Activated naive CD8-positive, alpha-beta T cell treated with anti-CD3 and anti-CD28 coated beads, Interleukin-2, amount 50 U/mL, for 16 hours (primary cell): ENCODE data around the gene PAX8.
A peak's percentile ranks its signal among the peaks of the same experiment; 100 is the strongest.

Experiments used
- DNase-seq: peaks from one replicate; pipeline ENCODE4 v3.0.0-alpha.2; 2020; ENCODE audit warnings: low read depth, low spot score

The PAX8 gene

GRCh38 chr2:113266431-113266830, 12.3 kb downstream of the PAX8 start:
- DNase-seq, result no peak

DNA sequence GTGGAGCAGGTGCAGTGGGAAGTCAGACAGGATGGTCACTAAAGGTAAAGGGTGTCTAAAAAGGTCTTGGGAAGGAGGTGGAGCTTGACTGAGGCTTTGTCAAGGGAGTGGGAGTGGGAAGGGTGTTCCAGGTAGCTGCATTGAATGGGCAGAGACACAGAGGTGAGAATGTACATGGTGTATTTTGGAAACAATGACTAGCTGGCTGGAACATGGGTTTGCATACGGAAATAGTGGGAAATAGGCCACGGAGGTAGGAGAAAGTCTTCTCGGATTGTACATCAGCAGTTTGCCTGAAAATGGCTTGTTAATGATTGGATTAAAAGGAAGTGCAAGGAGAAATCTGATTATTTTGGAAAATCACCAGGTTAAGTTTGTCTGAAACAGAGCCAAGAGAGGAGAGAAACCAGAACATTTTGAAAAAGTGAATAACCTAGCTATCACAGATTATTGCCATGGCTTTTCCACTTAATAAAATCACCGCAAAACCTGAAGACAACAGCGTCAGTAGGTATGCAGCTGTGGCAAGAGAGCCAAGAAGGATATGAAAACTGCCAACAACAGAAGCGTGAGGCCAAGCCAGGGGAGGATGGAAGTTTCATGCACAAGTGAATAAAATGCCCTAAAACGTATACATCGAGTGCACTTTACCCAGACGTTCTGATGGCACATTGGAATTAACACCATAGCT, 13.9 kb downstream of the PAX8 start:
- DNase-seq, result no peak

DNA sequence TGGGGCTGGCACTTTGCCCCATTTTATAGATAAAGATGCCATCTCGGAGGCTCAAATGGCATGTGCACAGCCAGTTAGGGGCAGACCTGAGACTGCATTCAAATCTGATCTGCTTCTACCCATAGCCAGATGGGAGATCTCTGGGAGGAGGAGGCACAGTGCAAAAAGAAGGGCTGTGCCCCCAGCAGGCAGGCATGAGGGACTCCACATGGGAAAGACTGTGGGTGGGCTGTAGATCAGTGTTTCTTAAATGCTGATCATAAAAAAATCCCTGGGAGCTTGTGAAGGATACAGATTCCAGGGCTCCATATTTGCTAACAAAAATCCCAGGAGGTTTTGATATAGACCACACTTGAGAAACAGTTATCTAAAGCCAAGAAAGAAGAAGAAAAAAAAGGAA, 15.2 kb downstream of the PAX8 start:
- no peak for DNase-seq

DNA sequence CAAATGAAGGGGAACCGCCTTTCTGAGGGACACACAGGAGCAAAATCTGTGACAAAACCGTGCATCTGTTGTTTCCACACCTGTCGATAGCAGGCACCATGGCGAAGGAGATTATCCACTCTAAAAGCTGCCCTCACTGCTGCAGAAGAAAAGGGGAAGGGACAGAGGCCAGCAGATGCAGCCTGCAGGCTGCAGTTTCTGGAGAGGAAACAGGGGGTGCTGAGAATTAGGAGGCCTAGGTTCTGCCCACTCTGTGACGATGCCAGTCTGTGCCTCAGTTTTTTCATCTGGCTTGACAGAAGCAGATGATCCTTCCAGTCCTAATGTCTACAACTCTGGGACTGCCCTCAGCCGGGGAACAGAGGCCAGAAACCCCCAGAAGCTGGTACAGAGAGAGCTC, 17.7 kb downstream of the PAX8 start:
- DNase-seq, result no peak

- no peak for DNase-seq
Measured at GRCh38 chr2:113258471-113259147, 20.1 kb downstream of the PAX8 start.

DNA sequence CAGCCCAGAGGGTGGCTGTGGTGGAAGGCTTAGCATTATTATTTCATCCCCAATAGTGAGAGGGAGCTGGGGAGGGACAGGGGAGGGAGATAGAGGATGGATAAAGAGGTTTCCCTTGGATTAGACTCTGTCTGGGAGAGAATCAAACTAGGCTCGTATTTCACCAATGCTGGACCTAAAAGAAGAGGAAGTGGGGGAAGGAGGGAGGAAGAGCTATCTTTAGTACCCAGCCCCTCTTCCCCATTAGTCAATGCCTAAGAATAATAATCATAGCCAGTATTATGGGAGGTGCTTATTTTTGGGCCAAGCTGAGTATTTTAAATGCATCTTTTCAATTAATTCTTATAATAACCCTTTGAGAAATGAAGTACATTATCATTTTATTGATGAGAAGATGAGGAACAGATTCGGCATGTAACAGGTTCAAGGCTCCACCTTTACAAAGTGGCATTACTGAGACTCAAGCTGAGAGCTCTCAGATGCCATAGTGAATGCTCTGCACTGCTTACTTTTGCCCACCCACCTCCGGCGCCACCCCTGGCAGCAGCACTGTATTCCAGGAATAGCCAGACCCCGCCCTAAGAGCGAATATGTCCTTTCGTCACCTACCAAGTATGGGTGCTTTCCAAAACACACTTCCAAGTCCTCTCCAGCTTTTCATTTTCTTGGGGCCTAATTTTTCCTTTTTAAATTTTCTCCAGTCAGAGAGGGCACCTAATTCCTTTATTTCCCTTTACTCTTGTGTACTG, 21.0 kb downstream of the PAX8 start:
- DNase-seq, result no peak

DNA sequence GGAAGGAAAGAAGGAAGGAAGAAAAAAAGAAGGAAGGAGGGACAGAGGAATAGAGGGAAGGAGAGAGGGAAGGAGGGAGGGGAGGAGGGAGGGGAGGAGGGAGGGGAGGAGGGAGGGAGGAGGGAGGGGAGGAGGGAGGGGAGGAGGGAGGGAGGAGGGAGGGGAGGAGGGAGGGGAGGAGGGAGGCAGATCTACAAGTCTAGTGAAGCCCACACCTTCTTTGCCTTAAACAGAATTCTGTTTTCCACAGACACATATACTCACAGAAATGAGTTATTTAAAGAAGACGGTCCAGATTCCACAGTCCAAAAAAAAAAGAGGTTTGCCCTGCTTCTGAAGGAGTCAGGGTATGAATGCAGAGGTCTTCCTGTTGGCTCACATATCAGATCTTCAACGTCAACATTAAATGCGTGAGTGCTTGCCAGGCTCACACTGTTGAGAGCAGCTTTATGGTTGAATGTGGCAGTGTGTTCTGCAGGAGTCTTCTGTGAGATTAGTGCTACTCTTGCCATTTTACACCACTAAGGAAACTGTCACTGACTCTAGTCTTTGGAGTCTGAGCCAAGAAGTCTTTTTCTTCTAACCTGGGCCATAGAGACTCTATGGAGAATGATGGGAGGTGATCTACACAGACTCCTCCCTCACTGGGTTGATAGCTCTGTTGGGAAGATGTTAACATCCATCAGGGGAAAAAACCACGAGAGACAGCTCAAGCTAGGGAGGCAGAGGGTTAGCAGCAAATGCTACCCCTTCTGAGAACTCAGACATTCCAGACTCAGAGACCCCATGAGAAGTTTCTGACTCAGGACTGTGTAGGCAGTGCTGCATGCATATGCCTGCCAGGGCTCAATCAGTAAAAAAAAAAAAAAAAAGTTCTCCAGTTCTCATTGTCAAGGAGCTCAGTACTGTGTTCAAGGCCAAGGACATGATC, 23.3 kb downstream of the PAX8 start:
- no peak for DNase-seq

GRCh38 chr2:113253453-113253852, 25.3 kb downstream of the PAX8 start:
- no peak for DNase-seq

GRCh38 chr2:113252047-113252590, 26.6 kb downstream of the PAX8 start:
- no peak for DNase-seq

- DNase-seq, result no peak
Measured at GRCh38 chr2:113251118-113251517, 27.6 kb downstream of the PAX8 start.

DNA sequence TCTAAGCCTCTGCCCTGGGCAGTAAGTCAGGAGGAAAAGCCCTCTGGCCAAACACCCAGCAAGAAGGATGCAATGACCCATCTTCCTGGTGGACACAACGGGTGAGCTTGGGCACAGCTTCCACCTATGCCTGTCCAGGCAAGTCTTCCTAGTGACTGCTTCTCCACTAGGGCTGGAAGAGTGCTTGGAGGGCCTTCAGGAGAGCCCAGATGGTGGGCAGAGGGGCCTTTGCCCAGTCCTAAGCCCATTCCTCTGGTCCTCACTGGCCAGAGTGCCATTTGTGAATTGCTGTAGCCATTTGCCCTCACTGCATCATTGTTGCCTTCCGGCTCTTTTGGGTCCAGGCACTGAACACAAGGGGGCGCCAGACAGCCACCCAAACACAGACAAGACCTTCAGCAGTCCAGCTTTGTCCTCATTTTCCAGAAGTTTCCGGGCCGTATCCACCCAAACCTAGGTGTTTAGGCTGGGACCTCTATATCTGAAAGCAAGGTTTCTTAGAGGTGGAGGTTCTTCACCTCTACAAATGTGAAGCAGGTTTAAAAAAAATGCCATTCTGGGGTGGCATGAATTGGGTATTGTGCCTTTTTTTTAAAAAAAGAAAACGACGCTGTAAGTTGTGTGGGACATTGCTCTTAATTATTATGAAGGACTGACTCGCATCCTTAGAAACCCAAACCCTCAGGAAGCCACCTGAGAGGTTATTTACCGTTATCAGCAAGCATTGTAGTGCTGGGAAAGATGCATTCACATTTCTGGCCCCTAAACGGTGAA, 29.5 kb downstream of the PAX8 start:
- peak; percentile 58 for DNase-seq

DNA sequence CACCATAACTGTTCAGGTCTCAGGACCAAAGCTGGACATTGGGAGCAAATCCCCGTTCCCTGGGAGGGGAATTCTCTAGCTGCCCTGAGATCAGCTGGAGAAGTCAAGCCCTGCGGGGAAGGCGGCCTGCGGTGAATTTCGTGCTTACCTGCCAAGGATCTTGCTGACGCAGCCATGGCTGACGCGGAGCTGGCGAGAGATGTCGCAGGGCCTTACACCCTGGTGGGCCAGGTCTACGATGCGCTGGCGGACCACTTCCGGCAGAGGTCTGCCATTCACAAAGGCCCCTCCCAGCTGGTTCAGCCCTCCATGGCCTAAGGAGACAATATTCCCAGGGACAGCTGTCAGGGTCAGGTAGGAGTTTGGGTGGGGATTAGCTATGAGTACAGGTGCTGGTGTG, 32.1 kb downstream of the PAX8 start:
- no peak for DNase-seq

GRCh38 chr2:113245276-113245711, 33.4 kb downstream of the PAX8 start:
- no peak for DNase-seq

DNA sequence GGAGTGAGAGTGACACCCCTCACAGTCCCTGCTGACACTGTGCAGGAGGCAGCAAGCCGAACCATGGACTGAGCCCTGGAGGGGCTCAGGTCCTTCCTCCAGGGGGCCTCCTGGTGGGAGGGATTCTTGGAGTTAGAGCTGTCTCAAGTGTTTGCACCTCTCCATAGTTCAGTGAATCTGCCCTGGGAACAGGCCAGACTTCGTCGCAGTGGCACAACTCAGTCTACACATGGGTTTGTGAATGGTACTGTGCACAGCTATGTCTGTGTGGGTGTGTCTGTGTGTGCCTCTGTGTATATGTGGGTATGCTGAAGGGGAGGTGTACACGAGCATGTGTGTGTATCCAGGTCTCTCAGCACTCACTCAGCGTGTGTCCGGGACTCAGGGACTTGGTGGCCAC, 36.4 kb downstream of the PAX8 start:
- no peak for DNase-seq

DNA sequence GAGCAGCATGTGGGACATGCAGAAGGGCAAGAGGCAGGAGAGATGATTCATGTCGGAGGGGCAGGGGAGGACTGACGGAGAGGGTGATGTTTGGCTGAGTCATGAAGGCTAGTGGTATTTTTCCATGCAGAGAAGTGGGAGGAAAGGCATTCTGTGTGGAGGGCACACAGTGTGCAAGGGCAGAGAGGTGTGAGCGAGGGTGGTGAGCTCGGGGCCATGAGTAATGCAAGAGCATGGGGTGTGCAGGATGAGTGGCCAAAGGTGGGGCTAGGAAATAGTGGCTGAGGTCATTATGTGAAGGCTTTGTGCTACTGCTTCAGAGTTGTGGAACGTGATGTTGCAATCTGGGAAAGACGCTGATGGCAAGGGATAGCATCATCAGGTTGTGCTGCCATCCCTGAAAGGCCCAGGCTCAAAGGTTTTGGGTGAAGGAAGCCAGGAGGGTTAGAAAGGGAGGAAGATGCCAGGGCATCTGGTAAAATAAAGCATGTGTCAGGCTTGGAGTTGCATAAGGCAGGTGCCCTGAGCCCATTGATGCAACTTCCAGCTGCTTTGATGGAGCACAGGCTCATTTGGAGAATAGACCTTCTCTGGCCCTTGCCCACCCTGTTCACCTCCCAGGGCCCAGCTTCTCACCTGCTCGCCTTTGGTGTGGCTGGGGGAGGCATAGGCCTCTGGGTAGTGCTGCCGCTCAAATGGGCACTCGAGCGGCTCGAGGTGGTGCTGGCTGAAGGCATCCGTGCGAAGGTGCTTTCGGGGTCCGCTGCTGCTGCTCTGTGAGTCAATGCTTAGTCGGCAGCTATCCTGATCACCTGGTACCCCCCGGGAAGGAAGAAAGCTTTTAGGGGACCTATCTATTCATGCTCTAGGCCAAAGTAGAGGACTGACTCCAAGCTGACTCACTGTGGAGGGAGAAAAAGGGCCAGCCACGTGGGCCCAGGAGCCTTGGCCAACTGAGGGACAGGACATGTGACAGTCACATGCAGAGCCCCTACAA, 37.5 kb downstream of the PAX8 start:
- no peak for DNase-seq

DNA sequence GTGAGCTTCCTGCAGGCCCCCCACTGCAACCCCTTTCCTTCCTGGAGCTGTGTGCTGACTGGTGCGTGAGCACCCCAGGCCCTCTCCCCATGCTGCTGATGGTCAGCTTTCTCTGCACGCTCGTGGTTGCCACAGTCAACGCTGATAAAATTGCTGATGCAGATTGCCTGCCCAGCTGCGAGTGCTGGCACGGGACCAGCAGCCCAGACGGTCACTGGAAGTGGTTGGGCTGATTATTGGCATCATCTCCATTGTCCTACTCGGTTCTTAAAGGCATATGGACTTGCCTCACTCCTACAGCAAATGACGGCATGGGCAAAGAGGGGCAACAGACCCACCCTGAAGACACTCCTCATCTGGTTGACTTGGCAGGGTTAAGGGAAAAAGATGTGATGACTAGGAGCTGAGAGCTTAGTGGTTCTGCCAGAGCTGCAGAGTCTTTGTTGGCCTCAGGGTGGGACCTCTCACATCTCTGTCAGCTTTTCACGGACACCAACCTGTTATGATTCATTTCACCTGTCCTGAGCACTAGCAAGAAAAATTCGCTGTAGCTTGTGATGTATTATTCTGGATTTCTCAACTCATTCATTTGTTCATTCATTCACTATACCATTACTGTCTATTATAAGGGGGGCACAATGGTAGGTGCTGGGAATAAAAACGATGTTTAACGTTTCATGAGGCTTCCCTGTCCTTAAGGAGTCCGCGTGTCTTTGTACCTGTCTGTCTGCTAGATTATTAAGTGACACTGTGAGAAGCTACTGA, 38.4 kb downstream of the PAX8 start:
- no peak for DNase-seq

DNA sequence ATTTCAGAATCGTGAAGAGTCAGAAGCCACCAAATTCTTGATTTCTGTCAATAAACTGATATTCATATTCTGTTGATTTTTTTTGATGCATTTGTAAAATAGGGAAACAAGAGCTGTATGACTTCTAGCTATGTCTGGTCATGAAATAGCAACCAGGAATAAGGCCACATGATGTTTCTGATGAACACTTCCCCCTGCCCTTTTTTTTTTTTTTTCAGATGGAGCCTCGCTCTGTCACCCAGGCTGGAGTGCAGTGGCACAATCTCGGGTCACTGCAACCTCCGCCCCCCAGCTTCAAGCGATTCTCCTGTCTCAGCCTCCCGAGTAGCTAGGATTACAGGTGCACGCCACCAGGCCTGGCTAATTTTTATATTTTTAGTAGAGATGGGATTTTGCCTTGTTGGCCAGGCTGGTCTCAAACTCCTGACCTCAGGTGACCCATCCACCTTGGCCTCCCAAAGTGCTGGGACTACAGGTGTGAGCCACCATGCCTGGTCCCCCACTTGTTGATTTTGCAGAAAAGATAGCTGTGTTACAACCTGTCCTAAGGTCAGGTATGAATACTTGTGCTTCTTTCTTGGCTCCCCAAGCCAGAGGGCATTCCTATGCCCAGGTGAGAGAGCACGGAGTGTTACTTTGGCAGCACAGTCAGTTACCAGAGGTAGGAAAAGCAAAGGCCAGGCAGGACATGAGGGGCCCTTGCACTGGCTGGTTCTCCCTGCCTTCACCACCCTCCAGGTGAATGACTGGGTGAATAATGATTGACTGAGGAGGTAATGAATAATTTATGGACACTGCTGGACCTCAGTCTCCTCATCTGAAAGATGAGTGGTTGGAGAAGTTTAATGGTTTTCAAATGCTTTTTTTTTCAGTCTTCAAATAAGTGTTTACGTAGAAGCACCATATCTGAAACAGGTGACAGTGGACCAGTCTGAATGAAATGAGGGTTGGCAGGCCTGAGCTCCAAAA, 39.6 kb downstream of the PAX8 start:
- no peak for DNase-seq
